Uterus (tissue), 2 donors: ENCODE data around the gene CAPZA2.

Source experiments
- POLR2A ChIP-seq, 2 donors: fragments of 450-650 bp; IDR thresholded peaks; one replicate each; pipeline ENCODE4 v1.6.1; 2016; ENCODE audit warnings: antibody characterized with exemption in 2 of 2, mild to moderate bottlenecking in 1 of 2, moderate library complexity in 1 of 2
- TF ChIP-seq, protein P1 (sequence below), 4 experiments: fragments of 200-600 bp in 2 of 4; fragments of 450-650 bp in 2 of 4; sonication (generic) in 2 of 4; IDR thresholded peaks; one replicate each; pipeline ENCODE4 v1.5.1; 2016 to 2019; ENCODE audit warnings: antibody characterized with exemption in 4 of 4, mild to moderate bottlenecking in 2 of 4, moderate library complexity in 1 of 4

DNA sequence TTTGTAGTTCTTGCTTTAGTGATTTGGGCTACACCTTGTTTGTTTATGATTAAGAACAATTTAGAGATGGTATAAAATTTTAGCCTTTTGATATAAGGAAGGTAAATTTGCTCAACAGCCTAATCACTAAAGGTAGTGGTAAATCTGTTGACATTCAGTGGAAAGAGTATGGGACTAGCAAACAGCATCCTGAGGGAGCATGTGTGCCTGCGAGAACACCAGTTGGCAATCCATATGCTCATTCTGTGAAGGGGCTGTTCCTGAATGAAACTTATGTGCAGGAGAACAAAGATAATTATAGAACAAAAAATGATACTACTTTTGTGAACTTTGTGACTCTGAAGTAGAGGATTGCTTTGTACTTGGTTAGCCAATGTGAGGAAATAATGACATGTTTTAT is 44.0 kb downstream of the CAPZA2 start:
- TF ChIP-seq, protein P1, sequence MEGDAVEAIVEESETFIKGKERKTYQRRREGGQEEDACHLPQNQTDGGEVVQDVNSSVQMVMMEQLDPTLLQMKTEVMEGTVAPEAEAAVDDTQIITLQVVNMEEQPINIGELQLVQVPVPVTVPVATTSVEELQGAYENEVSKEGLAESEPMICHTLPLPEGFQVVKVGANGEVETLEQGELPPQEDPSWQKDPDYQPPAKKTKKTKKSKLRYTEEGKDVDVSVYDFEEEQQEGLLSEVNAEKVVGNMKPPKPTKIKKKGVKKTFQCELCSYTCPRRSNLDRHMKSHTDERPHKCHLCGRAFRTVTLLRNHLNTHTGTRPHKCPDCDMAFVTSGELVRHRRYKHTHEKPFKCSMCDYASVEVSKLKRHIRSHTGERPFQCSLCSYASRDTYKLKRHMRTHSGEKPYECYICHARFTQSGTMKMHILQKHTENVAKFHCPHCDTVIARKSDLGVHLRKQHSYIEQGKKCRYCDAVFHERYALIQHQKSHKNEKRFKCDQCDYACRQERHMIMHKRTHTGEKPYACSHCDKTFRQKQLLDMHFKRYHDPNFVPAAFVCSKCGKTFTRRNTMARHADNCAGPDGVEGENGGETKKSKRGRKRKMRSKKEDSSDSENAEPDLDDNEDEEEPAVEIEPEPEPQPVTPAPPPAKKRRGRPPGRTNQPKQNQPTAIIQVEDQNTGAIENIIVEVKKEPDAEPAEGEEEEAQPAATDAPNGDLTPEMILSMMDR (IDR thresholded peaks at IDR 0.05), result no peak
- no peak for TF ChIP-seq POLR2A (IDR thresholded peaks at IDR 0.05)
